ENCODE results near the gene PBLD.

The PBLD gene

DNA sequence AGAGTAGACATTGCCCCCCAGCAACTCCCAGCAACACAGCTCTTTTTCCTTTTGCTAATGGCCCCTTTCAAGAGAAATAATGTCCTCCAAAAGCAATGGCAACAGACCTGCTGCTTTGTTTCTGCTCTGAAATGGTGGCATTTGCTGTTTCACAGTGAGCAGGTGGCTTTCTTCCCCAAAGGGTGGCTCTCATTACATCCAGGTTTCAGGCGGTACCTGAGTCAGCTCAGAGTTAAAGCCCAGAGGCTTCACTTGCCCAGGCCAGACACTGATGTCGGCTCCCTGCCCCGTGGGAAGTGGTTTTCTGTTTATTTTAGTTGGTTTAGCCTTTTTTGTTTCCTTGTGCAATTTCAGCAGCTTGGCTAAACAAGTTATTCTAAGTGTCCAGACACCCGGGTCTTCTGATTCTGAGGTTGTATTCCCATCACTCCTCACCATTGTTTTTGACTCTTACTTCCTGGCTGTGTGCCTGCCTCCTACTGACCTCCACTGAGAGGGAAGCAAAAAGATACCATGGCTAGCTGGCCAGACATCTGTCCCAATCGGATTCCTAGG lies 93.1 kb downstream of the PBLD start:
- H3K4me3 ChIP-seq (ENCODE audit: low read length), result no peak overlapping the region
- peak; percentile 31 for DNase-seq (ENCODE audit: low read depth)
- TF ChIP-seq, protein P1, sequence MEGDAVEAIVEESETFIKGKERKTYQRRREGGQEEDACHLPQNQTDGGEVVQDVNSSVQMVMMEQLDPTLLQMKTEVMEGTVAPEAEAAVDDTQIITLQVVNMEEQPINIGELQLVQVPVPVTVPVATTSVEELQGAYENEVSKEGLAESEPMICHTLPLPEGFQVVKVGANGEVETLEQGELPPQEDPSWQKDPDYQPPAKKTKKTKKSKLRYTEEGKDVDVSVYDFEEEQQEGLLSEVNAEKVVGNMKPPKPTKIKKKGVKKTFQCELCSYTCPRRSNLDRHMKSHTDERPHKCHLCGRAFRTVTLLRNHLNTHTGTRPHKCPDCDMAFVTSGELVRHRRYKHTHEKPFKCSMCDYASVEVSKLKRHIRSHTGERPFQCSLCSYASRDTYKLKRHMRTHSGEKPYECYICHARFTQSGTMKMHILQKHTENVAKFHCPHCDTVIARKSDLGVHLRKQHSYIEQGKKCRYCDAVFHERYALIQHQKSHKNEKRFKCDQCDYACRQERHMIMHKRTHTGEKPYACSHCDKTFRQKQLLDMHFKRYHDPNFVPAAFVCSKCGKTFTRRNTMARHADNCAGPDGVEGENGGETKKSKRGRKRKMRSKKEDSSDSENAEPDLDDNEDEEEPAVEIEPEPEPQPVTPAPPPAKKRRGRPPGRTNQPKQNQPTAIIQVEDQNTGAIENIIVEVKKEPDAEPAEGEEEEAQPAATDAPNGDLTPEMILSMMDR (IDR thresholded peaks at IDR 0.05; ENCODE audit: insufficient read depth, low read depth, low read length, missing control alignments), result no peak

DNA sequence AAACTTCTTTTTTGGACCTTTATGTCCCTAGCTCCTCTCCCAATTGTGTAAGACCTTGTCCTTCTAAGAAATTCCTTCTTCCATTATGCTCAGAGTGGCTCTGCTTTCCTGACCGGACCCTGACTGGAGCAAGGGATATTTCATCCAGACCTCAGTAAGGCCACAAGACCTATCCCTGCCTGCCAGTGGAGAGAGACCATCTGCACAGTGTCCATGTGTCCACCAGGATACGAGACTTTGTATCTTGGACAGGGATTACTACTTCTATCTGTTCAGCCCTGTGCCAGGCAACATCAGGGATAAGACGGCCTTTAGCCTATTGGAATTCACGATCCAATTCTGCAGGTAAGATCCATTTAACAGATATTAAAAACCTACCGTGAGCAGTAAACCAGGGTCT lies 93.7 kb downstream of the PBLD start:
- H3K4me3 ChIP-seq (ENCODE audit: low read length), result no peak overlapping the region
- DNase-seq (ENCODE audit: low read depth), result no peak
- TF ChIP-seq, protein P1 (IDR thresholded peaks at IDR 0.05; ENCODE audit: insufficient read depth, low read depth, low read length, missing control alignments), result no peak

DNA sequence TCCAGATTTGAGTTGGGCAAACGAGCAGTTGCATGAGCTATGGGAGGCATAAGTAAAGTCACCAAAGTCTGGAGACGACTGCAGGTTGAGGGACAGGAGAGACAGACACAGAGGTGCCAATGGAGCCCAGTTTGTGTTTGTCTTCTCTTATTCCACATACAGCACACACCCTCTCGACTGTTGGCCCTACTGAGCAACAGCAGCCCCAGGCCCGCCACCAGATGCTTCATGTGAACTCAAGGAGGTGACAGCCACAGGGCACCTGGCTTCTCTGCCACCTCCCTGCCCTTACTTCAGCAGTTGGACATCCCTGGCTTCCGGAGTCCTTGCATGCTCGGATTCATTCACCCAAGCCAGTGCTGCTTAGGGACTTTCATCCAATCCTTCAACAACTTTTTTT lies 94.4 kb downstream of the PBLD start:
- no peak overlapping the region for H3K4me3 ChIP-seq (ENCODE audit: low read length)
- TF ChIP-seq, protein P1 (IDR thresholded peaks at IDR 0.05; ENCODE audit: insufficient read depth, low read depth, low read length, missing control alignments), result no peak
- DNase-seq (ENCODE audit: low read depth), result no peak

DNA sequence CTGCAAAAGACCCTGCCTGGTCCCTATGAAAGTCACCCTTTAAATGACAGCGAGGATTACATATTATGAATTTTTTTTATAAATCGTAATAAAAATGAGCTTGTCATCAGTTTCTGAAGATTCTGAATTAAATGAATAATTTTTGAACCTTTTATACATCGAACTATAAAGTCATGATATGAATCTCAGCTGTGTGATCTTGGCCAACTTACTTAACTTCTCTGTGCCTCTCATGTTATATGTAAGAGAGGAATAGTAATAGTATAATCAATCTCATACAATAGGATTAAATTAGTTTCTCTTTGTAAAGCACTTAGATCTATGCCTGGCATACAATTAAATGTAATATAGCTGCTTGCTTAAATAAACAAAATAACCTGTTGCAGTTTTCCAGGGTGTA lies 95.6 kb downstream of the PBLD start:
- H3K4me3 ChIP-seq (ENCODE audit: low read length), result no peak overlapping the region
- TF ChIP-seq, protein P1 (IDR thresholded peaks at IDR 0.05; ENCODE audit: insufficient read depth, low read depth, low read length, missing control alignments), result no peak
- no peak for DNase-seq (ENCODE audit: low read depth)

DNA sequence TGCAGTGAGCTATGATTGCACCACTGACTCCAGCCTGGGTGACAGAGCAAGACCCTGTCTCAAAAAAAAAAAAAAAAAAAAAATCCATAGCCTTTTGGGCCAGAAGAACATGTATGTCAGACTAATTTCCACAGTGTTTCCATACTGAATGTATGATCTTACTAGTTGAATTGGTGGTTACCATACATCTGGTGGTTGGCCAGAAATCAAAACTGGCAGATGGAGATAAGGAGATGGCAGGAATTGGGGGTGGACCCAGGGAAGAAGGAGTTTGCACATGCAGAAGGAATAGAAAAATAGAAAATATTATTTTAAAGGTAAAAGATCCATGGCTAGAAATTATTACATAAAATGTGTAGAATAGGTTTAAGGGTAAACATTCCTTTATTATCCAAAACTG lies 97.1 kb downstream of the PBLD start:
- no peak overlapping the region for H3K4me3 ChIP-seq (ENCODE audit: low read length)
- DNase-seq (ENCODE audit: low read depth), result no peak
- TF ChIP-seq, protein P1 (IDR thresholded peaks at IDR 0.05; ENCODE audit: insufficient read depth, low read depth, low read length, missing control alignments), result no peak

DNA sequence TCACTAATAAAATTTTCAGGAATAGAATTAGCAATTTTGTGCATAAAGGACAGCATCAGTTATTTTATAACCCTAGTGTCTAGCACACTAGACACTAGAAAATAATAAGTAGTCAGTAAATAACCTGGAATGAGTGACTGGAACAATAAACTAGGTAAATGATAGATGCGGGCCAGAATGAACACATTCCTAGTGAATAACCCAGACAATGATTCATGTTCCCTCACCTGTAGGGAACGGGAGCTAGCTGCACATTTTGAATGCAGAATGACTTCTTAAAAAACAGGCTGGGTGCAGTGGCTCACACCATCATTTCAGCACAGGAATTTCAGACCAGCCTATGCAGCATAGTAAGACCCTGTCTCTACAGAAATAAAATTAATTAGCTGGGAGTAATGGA lies 97.6 kb downstream of the PBLD start:
- peak; percentile 79 for DNase-seq (ENCODE audit: low read depth)
- no peak overlapping the region for H3K4me3 ChIP-seq (ENCODE audit: low read length)
- TF ChIP-seq, protein P1 (IDR thresholded peaks at IDR 0.05; ENCODE audit: insufficient read depth, low read depth, low read length, missing control alignments), result no peak

DNA sequence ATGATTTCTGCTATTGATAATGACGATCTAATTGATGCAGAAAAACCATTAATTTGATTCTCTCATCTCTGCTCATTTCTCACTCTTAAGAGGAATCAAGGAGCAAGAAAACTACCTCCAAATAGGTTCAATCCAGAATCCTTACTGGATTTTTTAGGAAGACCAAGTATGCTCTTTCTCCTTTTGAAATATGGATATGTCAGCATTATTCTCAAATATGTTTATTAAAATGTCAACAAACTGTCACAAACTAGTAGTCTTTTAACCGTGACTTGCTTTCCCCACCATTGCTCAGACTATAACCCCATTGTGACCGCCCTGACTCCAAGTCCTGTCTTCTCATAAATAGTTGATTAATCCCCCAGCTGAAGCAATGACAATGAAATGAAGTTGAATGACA lies 99.7 kb downstream of the PBLD start:
- no peak for DNase-seq (ENCODE audit: low read depth)
- no peak overlapping the region for H3K4me3 ChIP-seq (ENCODE audit: low read length)
- TF ChIP-seq, protein P1 (IDR thresholded peaks at IDR 0.05; ENCODE audit: insufficient read depth, low read depth, low read length, missing control alignments), result no peak

Measured in epithelial cell of esophagus (primary cell).